Type B pancreatic cell (in vitro differentiated cells): Measurements from ENCODE around the gene C1orf159. TPM values are rescaled to one million over a fixed set of nuclear protein-coding genes. Genes with fewer than 3 reads are reported as not detected.

Experiments
- DNase-seq: peaks from one replicate; pipeline ENCODE4 v3.0.0; 2021; ENCODE audit warnings: mixed read lengths; ENCODE audit not compliant: unreplicated experiment; ENCODE audit errors: extremely low spot score
- H3K27ac Mint-ChIP-seq: 2 replicates; pipeline ENCODE4 v1.8.0; 2021; ENCODE audit warnings: mild to moderate bottlenecking, mixed read lengths
- H3K27me3 Mint-ChIP-seq: 2 replicates; pipeline ENCODE4 v1.8.0; 2021; ENCODE audit warnings: mixed read lengths
- H3K36me3 Mint-ChIP-seq: 2 replicates; pipeline ENCODE4 v1.8.0; 2021; ENCODE audit warnings: mixed read lengths
- H3K4me1 Mint-ChIP-seq: one replicate; pipeline ENCODE4 v1.8.0; 2021; ENCODE audit warnings: mixed read lengths; ENCODE audit not compliant: unreplicated experiment
- H3K4me3 Mint-ChIP-seq: 2 replicates; pipeline ENCODE4 v1.8.0; 2021; ENCODE audit warnings: mild to moderate bottlenecking, mixed read lengths
- H3K9me3 Mint-ChIP-seq: 2 replicates; pipeline ENCODE4 v1.8.0; 2021; ENCODE audit warnings: mixed read lengths
- total RNA-seq: library from RNA; stranded (reverse); gene quantifications from 2 replicates; pipeline ENCODE4 v1.2.1, GENCODE V29; 2021; ENCODE audit warnings: low replicate concordance
- TF ChIP-seq, protein P1 (sequence below): fragments of 200-600 bp; sonication (generic); conservative IDR thresholded peaks from 2 replicates; pipeline ENCODE4 v1.5.0; 2021; ENCODE audit warnings: antibody characterized with exemption, mild to moderate bottlenecking

Gene C1orf159
- total RNA-seq, 1 donor from 2014 or later = 21.2 TPM

DNA sequence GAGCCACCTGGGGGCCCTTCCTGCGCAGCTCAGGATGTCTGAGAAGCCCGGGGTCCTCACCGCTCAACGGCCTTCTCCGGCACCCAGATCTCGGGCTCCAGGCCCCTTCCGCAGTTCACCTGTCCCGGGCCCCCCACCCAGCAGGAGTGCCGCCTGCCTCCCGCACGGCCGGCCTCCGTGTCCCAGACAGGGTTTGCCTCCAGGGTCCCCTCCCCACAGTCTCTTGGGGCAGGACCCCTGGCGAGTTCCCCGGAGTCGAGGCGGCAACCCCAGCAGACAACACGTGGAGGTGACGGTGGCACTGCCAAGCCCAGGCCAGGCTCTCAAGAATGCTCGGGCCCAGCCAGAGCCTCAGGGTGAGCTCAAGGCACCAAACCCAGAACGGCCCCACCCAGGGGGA is 35.4 kb upstream of the C1orf159 start:
- TF ChIP-seq, protein P1, sequence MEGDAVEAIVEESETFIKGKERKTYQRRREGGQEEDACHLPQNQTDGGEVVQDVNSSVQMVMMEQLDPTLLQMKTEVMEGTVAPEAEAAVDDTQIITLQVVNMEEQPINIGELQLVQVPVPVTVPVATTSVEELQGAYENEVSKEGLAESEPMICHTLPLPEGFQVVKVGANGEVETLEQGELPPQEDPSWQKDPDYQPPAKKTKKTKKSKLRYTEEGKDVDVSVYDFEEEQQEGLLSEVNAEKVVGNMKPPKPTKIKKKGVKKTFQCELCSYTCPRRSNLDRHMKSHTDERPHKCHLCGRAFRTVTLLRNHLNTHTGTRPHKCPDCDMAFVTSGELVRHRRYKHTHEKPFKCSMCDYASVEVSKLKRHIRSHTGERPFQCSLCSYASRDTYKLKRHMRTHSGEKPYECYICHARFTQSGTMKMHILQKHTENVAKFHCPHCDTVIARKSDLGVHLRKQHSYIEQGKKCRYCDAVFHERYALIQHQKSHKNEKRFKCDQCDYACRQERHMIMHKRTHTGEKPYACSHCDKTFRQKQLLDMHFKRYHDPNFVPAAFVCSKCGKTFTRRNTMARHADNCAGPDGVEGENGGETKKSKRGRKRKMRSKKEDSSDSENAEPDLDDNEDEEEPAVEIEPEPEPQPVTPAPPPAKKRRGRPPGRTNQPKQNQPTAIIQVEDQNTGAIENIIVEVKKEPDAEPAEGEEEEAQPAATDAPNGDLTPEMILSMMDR = no peak
- peaks cover 6% of the 10 kb centered on the region for H3K4me1 Mint-ChIP-seq
- no peaks in the 10 kb centered on the region for H3K27me3 Mint-ChIP-seq
- H3K36me3 Mint-ChIP-seq = no peaks in the 10 kb centered on the region
- no peak overlapping the region for H3K4me3 Mint-ChIP-seq
- no peak overlapping the region for H3K27ac Mint-ChIP-seq
- no peak for DNase-seq
- H3K9me3 Mint-ChIP-seq = peaks cover 13% of the 10 kb centered on the region

DNA sequence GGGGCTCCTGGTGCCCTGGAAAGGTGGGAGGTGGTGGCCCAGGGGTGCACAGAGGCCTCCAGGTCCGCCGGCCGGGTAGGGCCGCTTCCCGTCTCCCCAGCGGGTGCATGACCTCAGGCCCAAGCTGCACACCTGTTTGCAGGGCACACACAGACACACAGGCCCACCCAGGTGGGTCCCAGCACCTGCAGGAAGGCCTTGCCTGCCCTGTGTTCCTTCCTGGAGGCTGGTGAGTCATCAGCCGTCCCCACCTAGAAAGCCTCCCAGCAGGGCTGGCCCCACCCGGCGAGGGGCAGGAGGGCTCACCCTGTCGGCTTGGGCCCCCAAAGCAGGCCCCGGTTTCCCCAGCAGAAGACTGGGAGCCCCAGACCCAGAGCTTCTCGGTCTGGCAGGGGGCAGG is 34.2 kb upstream of the C1orf159 start:
- TF ChIP-seq, protein P1 = no peak
- H3K27ac Mint-ChIP-seq = no peak overlapping the region
- H3K4me3 Mint-ChIP-seq = no peak overlapping the region
- H3K4me1 Mint-ChIP-seq = peaks cover 6% of the 10 kb centered on the region
- no peak for DNase-seq
- no peaks in the 10 kb centered on the region for H3K27me3 Mint-ChIP-seq
- no peaks in the 10 kb centered on the region for H3K36me3 Mint-ChIP-seq
- peaks cover 13% of the 10 kb centered on the region for H3K9me3 Mint-ChIP-seq

DNA sequence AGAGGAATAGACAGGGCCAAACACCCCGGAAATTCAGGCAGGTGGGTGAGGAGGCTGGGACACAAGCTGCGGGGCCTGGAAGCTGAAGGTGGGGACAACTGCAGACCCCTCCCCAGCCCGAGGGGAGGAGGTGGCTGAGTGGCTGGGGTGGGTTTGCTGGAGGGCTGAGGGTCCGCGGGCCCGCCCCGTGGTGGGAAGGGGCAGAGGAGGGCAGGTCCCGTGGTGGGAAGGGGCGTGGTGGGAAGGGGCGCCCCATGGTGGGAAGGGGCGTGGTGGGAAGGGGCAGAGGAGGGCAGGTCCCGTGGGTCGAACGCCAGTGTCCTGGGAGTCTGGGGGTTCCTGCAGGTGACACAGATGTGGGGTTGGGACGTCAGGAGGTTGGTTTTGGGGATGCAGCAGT is 33.5 kb upstream of the C1orf159 start:
- Mint-ChIP-seq H3K36me3 (no peaks in the 10 kb centered on the region), H3K27ac (no peak overlapping the region)
- TF ChIP-seq, protein P1 = no peak

DNA sequence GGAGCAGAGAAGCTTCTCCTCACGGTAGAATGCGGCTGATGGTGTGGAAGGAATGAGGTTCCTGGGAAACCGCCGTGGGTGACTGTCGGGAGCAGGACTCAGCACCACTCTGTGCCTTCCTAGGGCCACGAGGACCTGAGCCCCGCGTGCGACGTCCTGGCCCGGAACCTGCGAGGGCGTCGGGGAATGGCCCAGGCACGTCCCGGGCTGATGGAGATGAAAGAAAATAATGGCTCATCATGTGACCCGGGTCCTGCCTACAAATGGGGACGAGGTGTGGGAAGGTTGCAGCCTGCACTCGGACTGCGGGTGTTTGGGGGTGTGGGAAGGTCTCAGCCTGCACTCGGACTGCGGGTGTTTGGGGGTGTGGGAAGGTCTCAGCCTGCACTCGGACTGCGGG is 32.7 kb upstream of the C1orf159 start:
- no peaks in the 10 kb centered on the region for H3K27me3 Mint-ChIP-seq
- H3K4me3 Mint-ChIP-seq = no peak overlapping the region
- peak overlapping the region; percentile 56 for H3K27ac Mint-ChIP-seq
- H3K9me3 Mint-ChIP-seq = peaks cover 13% of the 10 kb centered on the region
- TF ChIP-seq, protein P1 = no peak
- DNase-seq = no peak
- H3K4me1 Mint-ChIP-seq = peaks cover 6% of the 10 kb centered on the region
- H3K36me3 Mint-ChIP-seq = no peaks in the 10 kb centered on the region

More for the DNA sequence above, 33.5 kb upstream of the C1orf159 start:
- Mint-ChIP-seq H3K27me3 (no peaks in the 10 kb centered on the region), H3K4me1 (peaks cover 6% of the 10 kb centered on the region), H3K4me3 (no peak overlapping the region), H3K9me3 (peaks cover 13% of the 10 kb centered on the region)
- DNase-seq = no peak

DNA sequence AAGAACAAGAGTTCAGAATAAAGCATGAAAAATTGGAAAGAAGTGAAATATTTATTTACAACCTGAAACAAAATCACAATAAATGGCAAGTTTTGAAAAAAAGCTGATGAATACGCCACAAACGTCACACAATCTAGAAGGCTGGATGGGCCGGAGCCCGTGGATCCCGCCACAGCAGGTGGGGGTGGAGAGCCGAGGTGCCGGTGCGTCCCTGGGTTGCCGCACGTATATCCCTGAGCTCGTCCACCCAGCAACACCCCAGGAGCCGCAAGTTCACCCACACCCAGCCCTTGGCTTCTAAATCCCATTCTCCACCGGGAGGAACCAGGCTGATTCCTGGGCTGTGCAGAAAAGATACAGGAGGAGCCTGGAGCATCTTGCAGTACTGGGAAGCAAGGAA is 32.2 kb upstream of the C1orf159 start:
- TF ChIP-seq, protein P1 = no peak
- Mint-ChIP-seq H3K27me3 (no peaks in the 10 kb centered on the region), H3K4me3 (no peak overlapping the region), H3K36me3 (no peaks in the 10 kb centered on the region), H3K27ac (peak overlapping the region; percentile 56), H3K9me3 (peaks cover 8% of the 10 kb centered on the region), H3K4me1 (peaks cover 6% of the 10 kb centered on the region)
- no peak for DNase-seq

DNA sequence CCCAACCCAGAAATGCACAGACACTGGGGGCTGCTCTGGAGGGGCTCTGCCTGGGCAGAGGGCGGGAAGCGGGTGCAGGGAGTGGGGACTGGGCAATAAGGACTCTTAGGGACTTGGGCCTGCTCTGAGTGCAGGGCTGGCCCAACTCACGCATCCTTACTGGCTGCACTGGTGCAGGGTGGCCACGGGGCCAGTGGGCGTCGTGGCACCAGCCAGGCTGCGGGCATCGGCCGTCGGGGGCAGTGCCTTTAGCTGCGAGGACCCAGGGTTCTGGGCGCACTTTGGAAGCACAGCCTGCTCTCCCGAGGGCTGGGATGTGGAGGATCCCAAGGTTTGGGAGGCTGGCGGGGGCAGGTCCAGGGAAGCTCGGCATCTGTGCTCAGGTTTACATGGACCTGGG is 30.7 kb upstream of the C1orf159 start:
- DNase-seq = no peak
- H3K9me3 Mint-ChIP-seq = no peaks in the 10 kb centered on the region
- H3K27ac Mint-ChIP-seq = no peak overlapping the region
- TF ChIP-seq, protein P1 = no peak
- H3K4me1 Mint-ChIP-seq = peaks cover 6% of the 10 kb centered on the region
- H3K36me3 Mint-ChIP-seq = no peaks in the 10 kb centered on the region
- no peak overlapping the region for H3K4me3 Mint-ChIP-seq
- H3K27me3 Mint-ChIP-seq = no peaks in the 10 kb centered on the region
